PC-3 (cell line): Measurements from ENCODE around the gene MRPL48. TPM values are rescaled to one million over a fixed set of nuclear protein-coding genes. Genes with fewer than 3 reads are reported as not detected.

Experiments used
- ATAC-seq: fragments of 200-7000 bp; cut with Tn5 transposase; 2 replicates; pipeline ENCODE4 v1.9.1; 2020; ENCODE audit warnings: mild to moderate bottlenecking, moderate library complexity
- BruUV-seq: library from RNA; stranded (reverse); fragments of 400-500 nt; replicated peaks from 2 replicates; lab custom pipeline; 2021; lab: Mats Ljungman, UMichigan
- CTCF ChIA-PET: fragments of 300-600 bp; sonication (Branson Sonifier 250); formaldehyde crosslinking; loops from one replicate; lab custom pipeline; 2022; ENCODE audit warnings: antibody characterized with exemption; lab: Charles Lee
- POLR2A ChIA-PET: fragments of 300-600 bp; sonication (Branson Sonifier 250); formaldehyde crosslinking; loops from one replicate; lab custom pipeline; 2022; ENCODE audit warnings: antibody characterized with exemption; ENCODE audit not compliant: unreplicated experiment; lab: Charles Lee
- DNase-seq: peaks from one replicate; pipeline ENCODE4 v3.0.0-alpha.2; 2015
- H2AFZ ChIP-seq: fragments of 300-600 bp; sonication (generic); 2 replicates; pipeline ENCODE4 v1.6.0; 2016; ENCODE audit warnings: antibody characterized with exemption, low read length
- H3F3A ChIP-seq: fragments of 300-600 bp; sonication (generic); one replicate; pipeline ENCODE4 v1.6.0; 2017; ENCODE audit warnings: antibody characterized with exemption, low read length, control low read depth, mild to moderate bottlenecking; ENCODE audit not compliant: unreplicated experiment
- H3K27ac ChIP-seq: fragments of 300-600 bp; sonication (generic); 2 replicates; pipeline ENCODE4 v1.5.1; 2016; ENCODE audit warnings: mild to moderate bottlenecking, low read length
- H3K27me3 ChIP-seq: fragments of 300-600 bp; sonication (generic); 2 replicates; pipeline ENCODE4 v1.6.1; 2016; ENCODE audit warnings: low read length, mixed read lengths
- H3K36me3 ChIP-seq: fragments of 300-600 bp; sonication (generic); 2 replicates; pipeline ENCODE4 v1.6.1; 2016; ENCODE audit warnings: low read depth, mixed run types, low read length, mixed read lengths
- H3K4me1 ChIP-seq: fragments of 300-600 bp; sonication (generic); 2 replicates; pipeline ENCODE4 v1.5.1; 2016; ENCODE audit warnings: low read length; ENCODE audit not compliant: insufficient read depth
- H3K4me2 ChIP-seq: fragments of 300-600 bp; sonication (generic); 2 replicates; pipeline ENCODE4 v1.6.0; 2016; ENCODE audit warnings: low read length
- H3K4me3 ChIP-seq: fragments of 300-600 bp; sonication (generic); 2 replicates; pipeline ENCODE4 v1.5.1; 2016; ENCODE audit warnings: mild to moderate bottlenecking, low read length, mixed read lengths
- H3K79me2 ChIP-seq: fragments of 300-600 bp; sonication (generic); 2 replicates; pipeline ENCODE4 v1.6.1; 2017; ENCODE audit warnings: low read length, mixed read lengths
- H3K9ac ChIP-seq: fragments of 300-600 bp; sonication (generic); 2 replicates; pipeline ENCODE4 v1.6.0; 2016; ENCODE audit warnings: mild to moderate bottlenecking, low read length
- H3K9me2 ChIP-seq: fragments of 300-600 bp; sonication (generic); replicated peaks from 2 replicates; pipeline ENCODE4 v1.6.1; 2016; ENCODE audit warnings: mixed run types, low read length, mixed read lengths
- H3K9me3 ChIP-seq: fragments of 300-600 bp; sonication (generic); 2 replicates; pipeline ENCODE4 v1.6.1; 2016; ENCODE audit warnings: low read length, mixed read lengths
- H4K20me1 ChIP-seq: fragments of 300-600 bp; sonication (generic); 2 replicates; pipeline ENCODE4 v1.6.1; 2016; ENCODE audit warnings: low read length, mixed read lengths
- CTCF ChIP-seq: fragments of 300-600 bp; sonication (generic); conservative IDR thresholded peaks from 2 replicates; pipeline ENCODE4 v1.5.1; 2017; ENCODE audit warnings: antibody characterized with exemption, low read depth, mild to moderate bottlenecking, low read length
- EZH2 ChIP-seq: fragments of 300-600 bp; sonication (generic); IDR thresholded peaks from one replicate; pipeline ENCODE4 v1.6.1; 2017; ENCODE audit warnings: antibody characterized with exemption, mild to moderate bottlenecking, low read length; ENCODE audit not compliant: unreplicated experiment
- EZH2phosphoT487 ChIP-seq: fragments of 300-600 bp; sonication (generic); IDR thresholded peaks from 2 replicates; pipeline ENCODE4 v1.6.1; 2018; ENCODE audit warnings: mild to moderate bottlenecking, antibody characterized with exemption, low read length, borderline replicate concordance
- intact Hi-C: fragments of 100-400 bp; cut with micrococcal nuclease; formaldehyde crosslinking; loops from 2 replicates; pipeline ENCODE4 v1.9.0; 2023
- total RNA-seq: library from RNA; depleted of rRNA; stranded (reverse); fragments of >200 nt; gene quantifications from 2 replicates; pipeline ENCODE4 v1.2.3, GENCODE V29; 2014

The MRPL48 gene
- total RNA-seq, 1 experiment from 2014 or later, result 80.8 TPM

- BruUV-seq, result no TSS peak
- no peak for ATAC-seq
- Histone ChIP-seq H3K36me3 (no peaks in the 10 kb centered on the region), H3K9ac (no peak overlapping the region), H3K9me3 (no peaks in the 10 kb centered on the region), H3K79me2 (peaks cover 8% of the 10 kb centered on the region; the same call in 1 of the 2 replicates), H3K4me1 (no peaks in the 10 kb centered on the region), H3K4me3 (no peak overlapping the region), H3K27me3 (no peaks in the 10 kb centered on the region), H3K27ac (no peak overlapping the region), H2AFZ (no peak overlapping the region), H3K4me2 (no peak overlapping the region), H4K20me1 (no peaks in the 10 kb centered on the region), H3K9me2 (no peaks in the 10 kb centered on the region), H3F3A (no peaks in the 10 kb centered on the region)
- intact Hi-C loops, result no loop called here
- ChIA-PET POLR2A (no interaction called here), CTCF (no interaction called here)
- no peak for DNase-seq
- TF ChIP-seq EZH2phosphoT487, result no peak
Measured at GRCh38 chr11:73801136-73801535, 13.5 kb downstream of the MRPL48 start.

- 0 out of 2 replicates have a peak, but pooled peaks cover 8% of the 10 kb centered on the region for H3K79me2 ChIP-seq
- BruUV-seq, result no TSS peak
- no peak for DNase-seq
- H3K27ac ChIP-seq, result no peak overlapping the region
- H3K4me2 ChIP-seq, result no peak overlapping the region
- H3K36me3 ChIP-seq, result peaks cover 3% of the 10 kb centered on the region; the same call in 1 of the 2 replicates
- ChIA-PET POLR2A (no interaction called here), CTCF (no interaction called here)
- TF ChIP-seq CTCF (no peak), EZH2 (no peak), EZH2phosphoT487 (no peak)
- no peaks in the 10 kb centered on the region for H3F3A ChIP-seq
- no peaks in the 10 kb centered on the region for H4K20me1 ChIP-seq
- H3K9me2 ChIP-seq, result no peaks in the 10 kb centered on the region
- no peaks in the 10 kb centered on the region for H3K27me3 ChIP-seq
- no peak for ATAC-seq
- no peak overlapping the region for H2AFZ ChIP-seq
- H3K9me3 ChIP-seq, result no peaks in the 10 kb centered on the region
- no peak overlapping the region for H3K4me3 ChIP-seq
- H3K4me1 ChIP-seq, result no peaks in the 10 kb centered on the region
- intact Hi-C loops, result no loop called here
- H3K9ac ChIP-seq, result no peak overlapping the region
Measured at GRCh38 chr11:73804712-73805111, 17.0 kb downstream of the MRPL48 start.

GRCh38 chr11:73808052-73808451 is 20.4 kb downstream of the MRPL48 start:
- no TSS peak for BruUV-seq
- Histone ChIP-seq H3F3A (no peaks in the 10 kb centered on the region), H3K79me2 (0 out of 2 replicates have a peak, but pooled peaks cover 8% of the 10 kb centered on the region), H3K9me3 (no peaks in the 10 kb centered on the region), H2AFZ (no peak overlapping the region), H3K4me1 (no peaks in the 10 kb centered on the region), H3K9me2 (no peaks in the 10 kb centered on the region), H3K4me3 (no peak overlapping the region), H3K9ac (no peak overlapping the region), H3K27me3 (no peaks in the 10 kb centered on the region), H3K27ac (no peak overlapping the region), H4K20me1 (no peaks in the 10 kb centered on the region), H3K36me3 (peaks cover 3% of the 10 kb centered on the region; the same call in 1 of the 2 replicates), H3K4me2 (no peak overlapping the region)
- TF ChIP-seq EZH2phosphoT487, result no peak
- TF ChIP-seq CTCF, result no peak
- no peak for TF ChIP-seq EZH2
- POLR2A ChIA-PET, result no interaction called here
- no peak for ATAC-seq
- intact Hi-C loops, result no loop called here
- CTCF ChIA-PET, result no interaction called here
- DNase-seq, result no peak
